ENCODE results near the gene QPCTL.

DNA sequence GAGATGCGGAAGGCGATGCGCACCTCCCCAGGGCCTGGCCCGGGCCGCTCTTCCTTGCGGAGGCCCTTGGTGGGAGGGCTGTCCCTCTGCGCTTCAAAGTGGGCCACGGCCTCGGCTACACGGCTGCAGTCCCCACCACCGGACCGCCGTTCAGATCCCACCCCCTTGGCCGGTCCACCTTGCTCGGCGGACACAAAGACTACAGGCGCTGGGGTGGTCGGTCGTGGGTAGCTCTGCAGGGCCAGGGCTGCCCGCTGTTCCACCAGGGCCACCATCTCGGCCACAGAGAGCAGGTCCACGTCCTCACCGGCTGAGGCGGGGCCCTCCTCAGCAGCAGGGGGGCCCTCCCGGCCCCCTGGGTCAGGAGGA lies 20.2 kb downstream of the QPCTL start:
- no peak for TF ChIP-seq POLR2A (IDR thresholded peaks at IDR 0.05)
- no peak for TF ChIP-seq CTCF (IDR thresholded peaks at IDR 0.05 in 4 of 5, conservative IDR thresholded peaks at IDR 0.05 in 1 of 5)
